Caco-2 (cell line): ENCODE data around the gene WEE2. TPM values are rescaled to one million over a fixed set of nuclear protein-coding genes. Genes with fewer than 3 reads are reported as not detected.
"Not testable (repeated sequence)": the region's sequence is repeated elsewhere in the genome, so short reads cannot be mapped to it uniquely, and the experiment has no call there.

Experiments used
- BruUV-seq: library from RNA; stranded (reverse); fragments of 400-500 nt; replicated peaks from 2 replicates; lab custom pipeline; 2021; lab: Mats Ljungman, UMichigan
- CTCF ChIA-PET: fragments of 300-600 bp; sonication (Branson Sonifier 250); formaldehyde crosslinking; loops from one replicate; lab custom pipeline; 2022; ENCODE audit warnings: antibody characterized with exemption; lab: Charles Lee
- POLR2A ChIA-PET: fragments of 300-600 bp; sonication (Branson Sonifier 250); formaldehyde crosslinking; loops from one replicate; lab custom pipeline; 2022; ENCODE audit warnings: antibody characterized with exemption; lab: Charles Lee
- DNase-seq, 2 experiments: peaks; one replicate each; pipeline versions ENCODE4 v3.0.0 to v3.0.0-alpha.2; 2020 to 2022
- H3K27me3 ChIP-seq: replicated peaks from 2 replicates; pipeline ENCODE4 v1.6.0; 2011; ENCODE audit warnings: low read length; ENCODE audit not compliant: control insufficient read depth, insufficient read depth
- H3K36me3 ChIP-seq: 2 replicates; pipeline ENCODE4 v1.5.1; 2011; ENCODE audit warnings: low read length; ENCODE audit not compliant: control insufficient read depth, insufficient read depth
- H3K4me1 ChIP-seq: fragments of 250-450 bp; sonication (Bioruptor Pico); 2 replicates; pipeline ENCODE4 v1.5.1; 2020; ENCODE audit warnings: mild to moderate bottlenecking
- H3K4me3 ChIP-seq: 2 replicates; pipeline ENCODE4 v1.5.1; 2011; ENCODE audit warnings: low read depth, mild to moderate bottlenecking, control low read depth, low read length
- H3K9me3 ChIP-seq: fragments of 250-450 bp; sonication (Bioruptor Pico); 2 replicates; pipeline ENCODE4 v1.5.1; 2020; ENCODE audit warnings: mild to moderate bottlenecking, moderate library complexity
- H3K27ac Mint-ChIP-seq: one replicate; pipeline ENCODE4 v1.8.0; 2022; ENCODE audit warnings: mixed read lengths; ENCODE audit not compliant: unreplicated experiment
- H3K27me3 Mint-ChIP-seq: one replicate; pipeline ENCODE4 v1.8.0; 2022; ENCODE audit warnings: mixed read lengths; ENCODE audit not compliant: insufficient read depth, unreplicated experiment
- H3K36me3 Mint-ChIP-seq: one replicate; pipeline ENCODE4 v1.8.0; 2022; ENCODE audit warnings: mild to moderate bottlenecking, mixed read lengths; ENCODE audit not compliant: insufficient read depth, unreplicated experiment
- H3K4me1 Mint-ChIP-seq: one replicate; pipeline ENCODE4 v1.8.0; 2022; ENCODE audit warnings: low read depth, mixed read lengths; ENCODE audit not compliant: unreplicated experiment
- H3K4me3 Mint-ChIP-seq: one replicate; pipeline ENCODE4 v1.8.0; 2022; ENCODE audit warnings: mild to moderate bottlenecking, moderate library complexity, mixed read lengths; ENCODE audit not compliant: unreplicated experiment
- H3K9me3 Mint-ChIP-seq: one replicate; pipeline ENCODE4 v1.8.0; 2022; ENCODE audit warnings: mixed read lengths; ENCODE audit not compliant: unreplicated experiment
- CTCF ChIP-seq, 2 experiments: fragments of 200-600 bp in 1 of 2; IDR thresholded peaks; 1 replicate in 1 of 2; 2 replicates in 1 of 2; pipeline versions ENCODE4 v1.5.1 to v1.8.0; 2011 to 2022; ENCODE audit warnings: antibody characterized with exemption in 1 of 2, control low read depth in 1 of 2, inconsistent platforms in 1 of 2, low read depth in 1 of 2, low read length in 1 of 2, mild to moderate bottlenecking in 1 of 2, moderate library complexity in 1 of 2; ENCODE audit not compliant: insufficient read depth in 1 of 2, severe bottlenecking in 1 of 2, unreplicated experiment in 1 of 2
- intact Hi-C: fragments of 100-400 bp; cut with micrococcal nuclease; formaldehyde crosslinking; loops from one replicate; pipeline ENCODE4 v1.10.0; 2022; ENCODE audit not compliant: unreplicated experiment
- total RNA-seq: library from RNA; stranded (reverse); gene quantifications from 2 replicates; pipeline ENCODE4 v1.2.3, GENCODE V29; 2022

The WEE2 gene
- total RNA-seq, 1 experiment from 2014 or later, result 1.0 TPM

- no TSS peak for BruUV-seq
- intact Hi-C loops, result no loop called here
- H3K4me1 ChIP-seq, result no peaks in the 10 kb centered on the region
- ChIA-PET POLR2A (no interaction called here), CTCF (interaction anchor here (0.7 kb wide), 1 partner anchor 900 kb away, joined by 5 read pairs; no protein-coding TSS in a partner anchor)
- no peaks in the 10 kb centered on the region for H3K9me3 ChIP-seq
- no peaks in the 10 kb centered on the region for H3K27me3 ChIP-seq
- Mint-ChIP-seq H3K27me3 (no peaks in the 10 kb centered on the region), H3K9me3 (no peaks in the 10 kb centered on the region), H3K4me1 (peaks cover 7% of the 10 kb centered on the region), H3K27ac (no peak overlapping the region), H3K36me3 (peaks cover 12% of the 10 kb centered on the region), H3K4me3 (no peak overlapping the region)
- TF ChIP-seq CTCF (IDR thresholded peaks at IDR 0.05; ENCODE audit: insufficient read depth in 1 of 2, low read depth in 1 of 2, low read length in 1 of 2, severe bottlenecking in 1 of 2, unreplicated experiment in 1 of 2), result no peak
- H3K36me3 ChIP-seq, result no peaks in the 10 kb centered on the region
- H3K4me3 ChIP-seq, result no peak overlapping the region
- no peak for DNase-seq
Measured at GRCh38 chr7:141688043-141688442, 20.1 kb upstream of the WEE2 start.

GRCh38 chr7:141689072-141689825 lies 18.9 kb upstream of the WEE2 start:
- H3K36me3 Mint-ChIP-seq, result peaks cover 12% of the 10 kb centered on the region
- H3K27ac Mint-ChIP-seq, H3K27me3 Mint-ChIP-seq, H3K27me3 ChIP-seq, POLR2A ChIA-PET, H3K9me3 Mint-ChIP-seq, H3K4me3 Mint-ChIP-seq, H3K4me1 ChIP-seq, H3K4me3 ChIP-seq, H3K4me1 Mint-ChIP-seq, H3K9me3 ChIP-seq, H3K36me3 ChIP-seq, intact Hi-C loops, DNase-seq, BruUV-seq: not testable (repeated sequence)
- CTCF ChIA-PET, result interaction anchor here (0.6 kb wide), 2 partner anchors 35 to 135 kb away, joined by 3 read pairs; no protein-coding TSS in a partner anchor

- Mint-ChIP-seq H3K27me3 (no peaks in the 10 kb centered on the region), H3K27ac (no peak overlapping the region), H3K9me3 (no peaks in the 10 kb centered on the region), H3K36me3 (peaks cover 6% of the 10 kb centered on the region), H3K4me3 (no peak overlapping the region), H3K4me1 (peaks cover 7% of the 10 kb centered on the region)
- no TSS peak for BruUV-seq
- Histone ChIP-seq H3K36me3 (no peaks in the 10 kb centered on the region), H3K9me3 (no peaks in the 10 kb centered on the region), H3K4me1 (no peaks in the 10 kb centered on the region), H3K4me3 (no peak overlapping the region), H3K27me3 (no peaks in the 10 kb centered on the region)
- TF ChIP-seq CTCF (IDR thresholded peaks at IDR 0.05; ENCODE audit: insufficient read depth in 1 of 2, low read depth in 1 of 2, low read length in 1 of 2, severe bottlenecking in 1 of 2, unreplicated experiment in 1 of 2), result no peak
- CTCF ChIA-PET, result no interaction called here
- intact Hi-C loops, result no loop called here
- POLR2A ChIA-PET, result no interaction called here
- DNase-seq, result no peak
Measured at GRCh38 chr7:141691540-141691939, 16.6 kb upstream of the WEE2 start.
